ENCODE results near the gene FBXO30.

GRCh38 chr6:145758113-145758512 lies 56.5 kb downstream of the FBXO30 start:
- TF ChIP-seq TAF1 (IDR thresholded peaks at IDR 0.05; ENCODE audit: low read depth) (no peak), TEAD4 (IDR thresholded peaks at IDR 0.05) (no peak), YY1 (IDR thresholded peaks at IDR 0.05; ENCODE audit: low read depth) (no peak), NFIC (IDR thresholded peaks at IDR 0.05) (no peak), USF1 (IDR thresholded peaks at IDR 0.05) (no peak), TCF12 (IDR thresholded peaks at IDR 0.05; ENCODE audit: low read depth) (no peak), FOXM1 (IDR thresholded peaks at IDR 0.05; ENCODE audit: borderline replicate concordance, low read depth) (no peak), RAD21 (IDR thresholded peaks at IDR 0.05; ENCODE audit: low read depth) (no peak), CEBPB (IDR thresholded peaks at IDR 0.05) (no peak), EP300 (IDR thresholded peaks at IDR 0.05; ENCODE audit: borderline replicate concordance) (no peak), ZBTB7A (IDR thresholded peaks at IDR 0.05; ENCODE audit: low read depth) (no peak), CREB1 (IDR thresholded peaks at IDR 0.05; ENCODE audit: low read depth) (no peak)
- TF ChIP-seq, protein P1, sequence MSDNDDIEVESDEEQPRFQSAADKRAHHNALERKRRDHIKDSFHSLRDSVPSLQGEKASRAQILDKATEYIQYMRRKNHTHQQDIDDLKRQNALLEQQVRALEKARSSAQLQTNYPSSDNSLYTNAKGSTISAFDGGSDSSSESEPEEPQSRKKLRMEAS (IDR thresholded peaks at IDR 0.05): no peak
- TF ChIP-seq, protein P2, sequence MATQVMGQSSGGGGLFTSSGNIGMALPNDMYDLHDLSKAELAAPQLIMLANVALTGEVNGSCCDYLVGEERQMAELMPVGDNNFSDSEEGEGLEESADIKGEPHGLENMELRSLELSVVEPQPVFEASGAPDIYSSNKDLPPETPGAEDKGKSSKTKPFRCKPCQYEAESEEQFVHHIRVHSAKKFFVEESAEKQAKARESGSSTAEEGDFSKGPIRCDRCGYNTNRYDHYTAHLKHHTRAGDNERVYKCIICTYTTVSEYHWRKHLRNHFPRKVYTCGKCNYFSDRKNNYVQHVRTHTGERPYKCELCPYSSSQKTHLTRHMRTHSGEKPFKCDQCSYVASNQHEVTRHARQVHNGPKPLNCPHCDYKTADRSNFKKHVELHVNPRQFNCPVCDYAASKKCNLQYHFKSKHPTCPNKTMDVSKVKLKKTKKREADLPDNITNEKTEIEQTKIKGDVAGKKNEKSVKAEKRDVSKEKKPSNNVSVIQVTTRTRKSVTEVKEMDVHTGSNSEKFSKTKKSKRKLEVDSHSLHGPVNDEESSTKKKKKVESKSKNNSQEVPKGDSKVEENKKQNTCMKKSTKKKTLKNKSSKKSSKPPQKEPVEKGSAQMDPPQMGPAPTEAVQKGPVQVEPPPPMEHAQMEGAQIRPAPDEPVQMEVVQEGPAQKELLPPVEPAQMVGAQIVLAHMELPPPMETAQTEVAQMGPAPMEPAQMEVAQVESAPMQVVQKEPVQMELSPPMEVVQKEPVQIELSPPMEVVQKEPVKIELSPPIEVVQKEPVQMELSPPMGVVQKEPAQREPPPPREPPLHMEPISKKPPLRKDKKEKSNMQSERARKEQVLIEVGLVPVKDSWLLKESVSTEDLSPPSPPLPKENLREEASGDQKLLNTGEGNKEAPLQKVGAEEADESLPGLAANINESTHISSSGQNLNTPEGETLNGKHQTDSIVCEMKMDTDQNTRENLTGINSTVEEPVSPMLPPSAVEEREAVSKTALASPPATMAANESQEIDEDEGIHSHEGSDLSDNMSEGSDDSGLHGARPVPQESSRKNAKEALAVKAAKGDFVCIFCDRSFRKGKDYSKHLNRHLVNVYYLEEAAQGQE (IDR thresholded peaks at IDR 0.05; ENCODE audit: low read depth): no peak

Data from Ishikawa (cell line).